Kidney glomerular epithelial cell (primary cell): Measurements from ENCODE around the gene NEK10.
A peak's percentile ranks its signal among the peaks of the same experiment; 100 is the strongest.
"Not testable (repeated sequence)": the region's sequence is repeated elsewhere in the genome, so short reads cannot be mapped to it uniquely, and the experiment has no call there.

Experiments
- DNase-seq: peaks from one replicate; lab custom pipeline; 2025; lab: John Stamatoyannopoulos, UW

Gene NEK10

GRCh38 chr3:27317096-27317495 is 52.1 kb downstream of the NEK10 start:
- DNase-seq: no peak

- no peak for DNase-seq
These were observed 54.2 kb downstream of the NEK10 start for GRCh38 chr3:27315003-27315402.

- DNase-seq: peak; percentile 92
These were observed 57.0 kb downstream of the NEK10 start for GRCh38 chr3:27312044-27312668.

- DNase-seq: peak; percentile 94
These were observed 57.8 kb downstream of the NEK10 start for GRCh38 chr3:27311400-27311799.

GRCh38 chr3:27310688-27311087 is 58.5 kb downstream of the NEK10 start:
- DNase-seq: no peak

- no peak for DNase-seq
These were observed 61.6 kb downstream of the NEK10 start for GRCh38 chr3:27307566-27307965.

- DNase-seq: no peak
These were observed 66.3 kb downstream of the NEK10 start for GRCh38 chr3:27302891-27303290.

GRCh38 chr3:27298981-27299380 is 70.2 kb downstream of the NEK10 start:
- DNase-seq: not testable (repeated sequence)

GRCh38 chr3:27293939-27294338 is 75.2 kb downstream of the NEK10 start:
- no peak for DNase-seq

- DNase-seq: no peak
These were observed 78.4 kb downstream of the NEK10 start for GRCh38 chr3:27290760-27291159.

GRCh38 chr3:27289769-27290413 is 79.3 kb downstream of the NEK10 start:
- no peak for DNase-seq

- DNase-seq: no peak
These were observed 82.1 kb downstream of the NEK10 start for GRCh38 chr3:27287052-27287451.

- not testable (repeated sequence) for DNase-seq
These were observed 82.7 kb downstream of the NEK10 start for GRCh38 chr3:27286467-27286866.

- DNase-seq: no peak
These were observed 83.5 kb downstream of the NEK10 start for GRCh38 chr3:27285668-27286067.

GRCh38 chr3:27281671-27282150 is 87.5 kb downstream of the NEK10 start:
- DNase-seq: peak; percentile 49

GRCh38 chr3:27279123-27279522 is 90.1 kb downstream of the NEK10 start:
- DNase-seq: no peak

- DNase-seq: no peak
These were observed 90.7 kb downstream of the NEK10 start for GRCh38 chr3:27278383-27279055.

- DNase-seq: no peak
These were observed 93.7 kb downstream of the NEK10 start for GRCh38 chr3:27275441-27275990.

GRCh38 chr3:27271890-27272289 is 97.3 kb downstream of the NEK10 start:
- DNase-seq: no peak

GRCh38 chr3:27254896-27255295 is 114.3 kb downstream of the NEK10 start:
- no peak for DNase-seq

GRCh38 chr3:27253831-27254230 is 115.4 kb downstream of the NEK10 start:
- DNase-seq: no peak

- DNase-seq: no peak
These were observed 115.8 kb downstream of the NEK10 start for GRCh38 chr3:27253391-27253790.

GRCh38 chr3:27252646-27253045 is 116.5 kb downstream of the NEK10 start:
- DNase-seq: no peak
